Activated T-helper 1 cell treated with anti-CD3 and anti-CD28 coated beads, Interleukin-2, amount 50 U/mL, for 16 hours (primary cell): ENCODE measurements around the gene SURF6.
"Not testable (repeated sequence)": the region's sequence is repeated elsewhere in the genome, so short reads cannot be mapped to it uniquely, and the experiment has no call there.

ENCODE experiments used
- DNase-seq, 2 donors: peaks; one replicate each; pipeline ENCODE4 v3.0.0-alpha.2; 2020; ENCODE audit warnings: low read depth in 1 of 2, low spot score in 1 of 2

SURF6 gene

GRCh38 chr9:133301253-133302230 is 34.4 kb downstream of the SURF6 start:
- no peak for DNase-seq

DNA sequence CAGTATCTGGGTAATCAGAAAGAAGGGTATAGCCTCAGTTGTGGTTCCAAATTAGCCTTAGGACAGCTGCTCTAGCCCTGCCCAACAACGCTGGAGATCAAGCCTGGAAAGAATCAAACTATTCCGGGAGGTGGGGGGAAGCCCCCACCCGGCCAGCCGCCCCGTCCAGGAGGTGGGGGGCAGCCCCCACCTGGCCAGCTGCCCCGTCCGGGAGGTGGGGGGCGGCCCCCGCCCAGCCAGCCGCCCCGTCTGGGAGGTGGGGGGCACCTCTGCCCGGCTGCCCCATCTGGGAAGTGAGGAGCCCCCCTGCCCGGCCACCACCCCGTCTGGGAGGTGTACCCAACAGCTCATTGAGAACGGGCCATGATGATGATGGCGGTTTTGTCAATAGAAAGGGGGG is 36.0 kb downstream of the SURF6 start:
- not testable (repeated sequence) for DNase-seq

DNA sequence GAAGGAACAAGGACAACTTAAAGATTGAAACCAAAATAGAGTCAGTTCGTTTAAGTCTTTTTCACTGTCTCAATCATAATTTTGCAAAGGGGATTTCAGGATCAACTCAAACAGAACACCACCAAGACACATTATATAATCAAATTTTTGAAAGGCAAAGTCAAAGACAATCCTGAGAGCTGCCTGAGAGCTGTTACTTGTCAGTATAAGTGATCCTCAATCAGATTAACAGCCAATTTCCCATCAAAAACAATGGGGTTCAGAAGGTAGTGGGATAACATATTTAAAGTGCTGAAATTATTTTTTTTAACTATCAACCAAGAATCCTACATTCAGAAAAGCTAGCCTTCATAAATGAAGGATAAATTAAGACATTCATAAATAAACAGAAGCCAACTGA is 41.7 kb downstream of the SURF6 start:
- no peak for DNase-seq

DNA sequence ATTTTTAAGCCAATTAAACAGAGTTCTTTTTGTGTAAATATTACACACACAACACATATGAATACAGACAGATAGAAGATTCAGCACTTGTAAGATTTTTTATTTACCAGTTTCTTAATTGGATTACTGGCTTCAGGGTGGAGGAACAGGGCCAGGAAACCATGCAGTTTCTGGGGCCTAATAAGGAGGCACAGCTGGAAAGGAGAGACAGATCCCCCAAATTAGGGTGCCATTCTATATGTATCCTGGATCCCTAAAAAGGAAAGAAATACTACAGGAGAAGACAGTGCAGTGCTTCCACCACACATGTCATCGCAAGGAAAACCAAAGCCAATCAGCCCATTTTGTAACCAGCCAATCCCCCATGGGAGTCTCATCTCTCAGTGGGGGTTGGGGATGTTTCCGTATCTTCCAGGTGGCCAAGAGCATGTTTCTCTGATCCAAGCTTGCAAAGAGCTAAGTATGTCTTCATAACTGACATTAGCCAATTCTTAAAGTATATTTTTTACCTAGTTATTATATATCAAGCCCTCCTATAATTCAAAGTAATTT is 45.2 kb downstream of the SURF6 start:
- DNase-seq: no peak

- no peak for DNase-seq
These were observed 49.5 kb downstream of the SURF6 start for GRCh38 chr9:133286523-133286922.

DNA sequence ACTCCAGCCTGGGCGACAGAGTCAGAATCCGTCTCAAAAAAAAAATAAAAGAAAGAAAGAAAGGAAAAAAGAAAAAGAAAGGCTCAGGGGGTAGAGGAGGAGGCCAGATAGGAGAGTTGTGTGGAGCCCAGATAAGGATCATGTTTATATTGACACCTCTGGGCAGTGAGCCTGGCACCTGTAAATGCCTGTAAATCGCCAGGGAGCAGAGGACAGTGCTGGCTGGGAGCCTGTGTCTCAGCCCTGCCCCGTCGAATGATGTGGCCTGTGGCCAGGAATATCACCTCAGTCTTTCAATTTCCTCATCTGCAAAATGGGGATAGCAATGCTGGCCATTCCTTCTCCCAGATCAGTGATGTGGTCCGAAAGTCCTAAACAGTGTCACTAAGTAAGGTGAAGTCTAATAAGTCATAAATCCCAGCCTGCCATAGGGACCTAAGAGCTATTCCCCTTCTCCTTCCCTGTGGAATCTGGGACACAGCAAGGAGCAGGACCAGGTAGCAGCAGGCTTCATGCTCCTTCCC is 50.7 kb downstream of the SURF6 start:
- no peak for DNase-seq

GRCh38 chr9:133284362-133284761 is 51.6 kb downstream of the SURF6 start:
- no peak for DNase-seq

DNA sequence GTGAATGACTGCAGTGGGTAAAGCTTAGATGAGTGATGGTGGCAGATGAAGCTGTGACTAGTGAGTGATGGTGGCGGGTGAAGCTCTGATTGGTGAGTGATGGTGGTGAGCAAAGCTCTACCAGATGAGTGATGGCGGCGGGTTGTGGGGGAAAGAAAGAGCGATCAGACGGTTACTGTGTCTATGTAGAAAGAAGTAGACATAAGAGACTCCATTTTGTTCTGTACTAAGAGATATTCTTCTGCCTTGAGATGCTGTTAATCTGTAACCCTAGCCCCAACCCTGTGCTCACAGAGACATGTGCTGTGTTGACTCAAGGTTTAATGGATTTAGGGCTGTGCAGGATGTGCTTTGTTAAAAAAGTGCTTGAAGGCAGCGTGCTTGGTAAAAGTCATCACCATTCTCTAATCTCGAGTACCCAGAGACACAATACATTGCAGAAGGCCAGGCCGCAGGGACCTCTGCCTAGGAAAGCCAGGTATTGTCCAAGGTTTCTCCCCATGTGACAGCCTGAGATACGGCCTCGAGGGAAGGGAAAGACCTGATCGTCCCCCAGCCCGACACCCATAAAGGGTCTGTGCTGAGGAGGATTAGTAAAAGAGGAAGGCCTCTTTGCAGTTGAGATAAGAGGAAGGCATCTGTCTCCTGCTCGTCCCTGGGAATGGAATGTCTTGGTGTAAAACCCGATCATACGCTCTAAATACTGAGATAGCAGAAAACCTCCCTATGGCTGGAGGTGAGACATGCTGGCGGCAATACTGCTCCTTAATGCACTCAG is 52.5 kb downstream of the SURF6 start:
- DNase-seq: not testable (repeated sequence)

- no peak for DNase-seq
These were observed 53.3 kb downstream of the SURF6 start for GRCh38 chr9:133282464-133283238.

- DNase-seq: no peak
These were observed 55.6 kb downstream of the SURF6 start for GRCh38 chr9:133280392-133280791.
